ENCODE measurements around the gene ATP6V0B. TPM values are rescaled to one million over a fixed set of nuclear protein-coding genes. Genes with fewer than 3 reads are reported as not detected.

Gene ATP6V0B
- total RNA-seq, 1 donor from 2014 or later, result 75.5 TPM

- Mint-ChIP-seq H3K36me3 (ENCODE audit: low read depth) (peaks cover 39% of the 10 kb centered on the region), H3K9me3 (no peaks in the 10 kb centered on the region), H3K4me3 (no peak overlapping the region), H3K4me1 (no peaks in the 10 kb centered on the region), H3K27ac (no peak overlapping the region), H3K27me3 (no peaks in the 10 kb centered on the region)
- TF ChIP-seq CTCF (IDR thresholded peaks at IDR 0.05), result no peak
- no peak for DNase-seq
- CTCF ChIA-PET, result no interaction called here
- no peak for ATAC-seq (ENCODE audit: low read depth)
- intact Hi-C loops (cut with micrococcal nuclease), result no loop called here
- POLR2A ChIA-PET, result no interaction called here
These were observed 12.4 kb upstream of the ATP6V0B start for GRCh38 chr1:43962324-43962723.

- peaks cover 35% of the 10 kb centered on the region for H3K36me3 Mint-ChIP-seq (ENCODE audit: low read depth)
- CTCF ChIA-PET, result no interaction called here
- H3K27me3 Mint-ChIP-seq, result no peaks in the 10 kb centered on the region
- DNase-seq (no peak), ATAC-seq (ENCODE audit: low read depth) (no peak)
- POLR2A ChIA-PET, result no interaction called here
- no peaks in the 10 kb centered on the region for H3K9me3 Mint-ChIP-seq
- no peak for TF ChIP-seq CTCF (IDR thresholded peaks at IDR 0.05)
- H3K27ac Mint-ChIP-seq, result no peak overlapping the region
- no peak overlapping the region for H3K4me3 Mint-ChIP-seq
- intact Hi-C loops (cut with micrococcal nuclease), result no loop called here
- H3K4me1 Mint-ChIP-seq, result no peaks in the 10 kb centered on the region
These were observed 11.8 kb upstream of the ATP6V0B start for GRCh38 chr1:43963006-43963405.

GRCh38 chr1:43963890-43964289 lies 10.9 kb upstream of the ATP6V0B start:
- intact Hi-C loops (cut with micrococcal nuclease), result no loop called here
- POLR2A ChIA-PET, result no interaction called here
- peaks cover 26% of the 10 kb centered on the region for H3K36me3 Mint-ChIP-seq (ENCODE audit: low read depth)
- no peak for TF ChIP-seq CTCF (IDR thresholded peaks at IDR 0.05)
- H3K9me3 Mint-ChIP-seq, result no peaks in the 10 kb centered on the region
- ATAC-seq (ENCODE audit: low read depth) (no peak), DNase-seq (no peak)
- CTCF ChIA-PET, result no interaction called here
- no peaks in the 10 kb centered on the region for H3K27me3 Mint-ChIP-seq
- no peak overlapping the region for H3K4me3 Mint-ChIP-seq
- no peak overlapping the region for H3K27ac Mint-ChIP-seq
- H3K4me1 Mint-ChIP-seq, result no peaks in the 10 kb centered on the region

GRCh38 chr1:43965316-43965715 lies 9.4 kb upstream of the ATP6V0B start:
- no peak for ATAC-seq (ENCODE audit: low read depth)
- H3K36me3 Mint-ChIP-seq (ENCODE audit: low read depth), result peaks cover 25% of the 10 kb centered on the region
- no peak overlapping the region for H3K4me3 Mint-ChIP-seq
- CTCF ChIA-PET, result no interaction called here
- POLR2A ChIA-PET, result no interaction called here
- intact Hi-C loops (cut with micrococcal nuclease), result no loop called here
- no peaks in the 10 kb centered on the region for H3K27me3 Mint-ChIP-seq
- no peak for TF ChIP-seq CTCF (IDR thresholded peaks at IDR 0.05)
- DNase-seq, result no peak
- peaks cover 12% of the 10 kb centered on the region for H3K4me1 Mint-ChIP-seq
- H3K27ac Mint-ChIP-seq, result no peak overlapping the region
- H3K9me3 Mint-ChIP-seq, result no peaks in the 10 kb centered on the region

GRCh38 chr1:43968348-43968948 lies 6.3 kb upstream of the ATP6V0B start:
- CTCF ChIA-PET, result no interaction called here
- intact Hi-C loops (cut with micrococcal nuclease), result no loop called here
- ATAC-seq (ENCODE audit: low read depth), result no peak
- Mint-ChIP-seq H3K36me3 (ENCODE audit: low read depth) (peaks cover 25% of the 10 kb centered on the region), H3K4me3 (no peak overlapping the region), H3K27me3 (no peaks in the 10 kb centered on the region), H3K27ac (no peak overlapping the region), H3K4me1 (peaks cover 25% of the 10 kb centered on the region), H3K9me3 (no peaks in the 10 kb centered on the region)
- POLR2A ChIA-PET, result no interaction called here
- no peak for DNase-seq
- no peak for TF ChIP-seq CTCF (IDR thresholded peaks at IDR 0.05)
